PC-3 (cell line): ENCODE measurements around the gene ASCL2. TPM values are rescaled to one million over a fixed set of nuclear protein-coding genes. Genes with fewer than 3 reads are reported as not detected.
A peak's percentile ranks its signal among the peaks of the same experiment; 100 is the strongest.

Source experiments
- ATAC-seq: fragments of 200-7000 bp; cut with Tn5 transposase; 2 replicates; pipeline ENCODE4 v1.9.1; 2020; ENCODE audit warnings: mild to moderate bottlenecking, moderate library complexity
- BruUV-seq: library from RNA; stranded (reverse); fragments of 400-500 nt; replicated peaks from 2 replicates; lab custom pipeline; 2021; lab: Mats Ljungman, UMichigan
- CTCF ChIA-PET: fragments of 300-600 bp; sonication (Branson Sonifier 250); formaldehyde crosslinking; loops from one replicate; lab custom pipeline; 2022; ENCODE audit warnings: antibody characterized with exemption; lab: Charles Lee
- POLR2A ChIA-PET: fragments of 300-600 bp; sonication (Branson Sonifier 250); formaldehyde crosslinking; loops from one replicate; lab custom pipeline; 2022; ENCODE audit warnings: antibody characterized with exemption; ENCODE audit not compliant: unreplicated experiment; lab: Charles Lee
- DNase-seq: peaks from one replicate; pipeline ENCODE4 v3.0.0-alpha.2; 2015
- H2AFZ ChIP-seq: fragments of 300-600 bp; sonication (generic); 2 replicates; pipeline ENCODE4 v1.6.0; 2016; ENCODE audit warnings: antibody characterized with exemption, low read length
- H3F3A ChIP-seq: fragments of 300-600 bp; sonication (generic); one replicate; pipeline ENCODE4 v1.6.0; 2017; ENCODE audit warnings: antibody characterized with exemption, low read length, control low read depth, mild to moderate bottlenecking; ENCODE audit not compliant: unreplicated experiment
- H3K27ac ChIP-seq: fragments of 300-600 bp; sonication (generic); 2 replicates; pipeline ENCODE4 v1.5.1; 2016; ENCODE audit warnings: mild to moderate bottlenecking, low read length
- H3K27me3 ChIP-seq: fragments of 300-600 bp; sonication (generic); 2 replicates; pipeline ENCODE4 v1.6.1; 2016; ENCODE audit warnings: low read length, mixed read lengths
- H3K36me3 ChIP-seq: fragments of 300-600 bp; sonication (generic); 2 replicates; pipeline ENCODE4 v1.6.1; 2016; ENCODE audit warnings: low read depth, mixed run types, low read length, mixed read lengths
- H3K4me1 ChIP-seq: fragments of 300-600 bp; sonication (generic); 2 replicates; pipeline ENCODE4 v1.5.1; 2016; ENCODE audit warnings: low read length; ENCODE audit not compliant: insufficient read depth
- H3K4me2 ChIP-seq: fragments of 300-600 bp; sonication (generic); 2 replicates; pipeline ENCODE4 v1.6.0; 2016; ENCODE audit warnings: low read length
- H3K4me3 ChIP-seq: fragments of 300-600 bp; sonication (generic); 2 replicates; pipeline ENCODE4 v1.5.1; 2016; ENCODE audit warnings: mild to moderate bottlenecking, low read length, mixed read lengths
- H3K79me2 ChIP-seq: fragments of 300-600 bp; sonication (generic); 2 replicates; pipeline ENCODE4 v1.6.1; 2017; ENCODE audit warnings: low read length, mixed read lengths
- H3K9ac ChIP-seq: fragments of 300-600 bp; sonication (generic); 2 replicates; pipeline ENCODE4 v1.6.0; 2016; ENCODE audit warnings: mild to moderate bottlenecking, low read length
- H3K9me2 ChIP-seq: fragments of 300-600 bp; sonication (generic); replicated peaks from 2 replicates; pipeline ENCODE4 v1.6.1; 2016; ENCODE audit warnings: mixed run types, low read length, mixed read lengths
- H3K9me3 ChIP-seq: fragments of 300-600 bp; sonication (generic); 2 replicates; pipeline ENCODE4 v1.6.1; 2016; ENCODE audit warnings: low read length, mixed read lengths
- H4K20me1 ChIP-seq: fragments of 300-600 bp; sonication (generic); 2 replicates; pipeline ENCODE4 v1.6.1; 2016; ENCODE audit warnings: low read length, mixed read lengths
- EZH2 ChIP-seq: fragments of 300-600 bp; sonication (generic); IDR thresholded peaks from one replicate; pipeline ENCODE4 v1.6.1; 2017; ENCODE audit warnings: antibody characterized with exemption, mild to moderate bottlenecking, low read length; ENCODE audit not compliant: unreplicated experiment
- EZH2phosphoT487 ChIP-seq: fragments of 300-600 bp; sonication (generic); IDR thresholded peaks from 2 replicates; pipeline ENCODE4 v1.6.1; 2018; ENCODE audit warnings: mild to moderate bottlenecking, antibody characterized with exemption, low read length, borderline replicate concordance
- intact Hi-C: fragments of 100-400 bp; cut with micrococcal nuclease; formaldehyde crosslinking; loops from 2 replicates; pipeline ENCODE4 v1.9.0; 2023
- total RNA-seq: library from RNA; depleted of rRNA; stranded (reverse); fragments of >200 nt; gene quantifications from 2 replicates; pipeline ENCODE4 v1.2.3, GENCODE V29; 2014
- TF ChIP-seq, protein P1 (sequence below): fragments of 300-600 bp; sonication (generic); conservative IDR thresholded peaks from 2 replicates; pipeline ENCODE4 v1.5.1; 2017; ENCODE audit warnings: antibody characterized with exemption, low read depth, mild to moderate bottlenecking, low read length

ASCL2 gene
- total RNA-seq, 1 experiment from 2014 or later = 1.1 TPM

DNA sequence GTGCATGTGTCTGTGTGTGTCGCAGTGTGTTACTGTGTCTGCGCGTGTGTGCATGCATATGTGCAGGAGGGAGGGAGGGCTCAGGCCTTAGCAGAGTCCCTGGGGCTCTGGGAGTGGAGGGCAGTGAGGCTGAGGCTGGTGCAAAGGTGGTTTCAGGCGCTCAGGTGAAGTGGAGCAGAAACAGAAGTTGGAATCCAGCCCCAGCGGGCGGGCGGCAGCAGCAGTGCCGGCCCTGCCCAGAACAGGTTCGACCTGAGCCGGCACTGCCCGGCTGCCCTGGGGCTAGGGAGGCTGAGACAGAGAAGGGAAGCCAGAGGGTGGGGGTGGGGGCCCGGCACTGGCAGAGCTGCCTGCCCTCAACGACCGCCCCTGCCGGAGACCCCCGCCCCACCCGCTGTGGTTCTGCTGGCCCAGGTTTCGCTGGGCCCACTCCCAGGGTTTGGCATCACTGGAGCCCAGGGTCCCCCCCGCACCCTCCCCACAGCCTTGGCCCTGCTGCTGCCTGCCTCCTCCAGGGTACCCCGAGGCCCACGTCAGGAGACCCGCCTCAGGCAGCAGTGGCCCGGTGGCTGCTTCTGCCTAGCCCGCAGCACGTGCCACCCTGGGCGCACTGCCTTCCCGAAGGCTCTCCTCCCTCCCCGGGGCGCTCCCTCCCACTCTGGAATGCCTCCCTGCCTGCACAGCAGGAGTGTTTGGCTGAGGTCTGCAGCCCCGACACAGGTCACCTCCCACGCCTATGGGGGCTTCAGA is 13.3 kb downstream of the ASCL2 start:
- ChIA-PET POLR2A (no interaction called here), CTCF (no interaction called here)
- Histone ChIP-seq H4K20me1 (no peaks in the 10 kb centered on the region), H3K27me3 (no peaks in the 10 kb centered on the region), H3K4me3 (peak overlapping the region; percentile 29; the same call in 1 of the 2 replicates), H3K4me1 (peaks cover 16% of the 10 kb centered on the region), H3K9me2 (no peaks in the 10 kb centered on the region), H2AFZ (peak overlapping the region; percentile 65; the same call in 1 of the 2 replicates), H3K9ac (no peak overlapping the region), H3K36me3 (no peaks in the 10 kb centered on the region), H3K79me2 (no peaks in the 10 kb centered on the region), H3F3A (no peaks in the 10 kb centered on the region), H3K9me3 (no peaks in the 10 kb centered on the region), H3K27ac (peak overlapping the region; percentile 46), H3K4me2 (peak overlapping the region; percentile 80)
- ATAC-seq = peak; percentile 90
- TF ChIP-seq EZH2phosphoT487 (peak; percentile 72; the same call in 1 of the 2 replicates), EZH2 (no peak)
- peak; percentile 88 for DNase-seq
- no TSS peak for BruUV-seq
- intact Hi-C loops = no loop called here

DNA sequence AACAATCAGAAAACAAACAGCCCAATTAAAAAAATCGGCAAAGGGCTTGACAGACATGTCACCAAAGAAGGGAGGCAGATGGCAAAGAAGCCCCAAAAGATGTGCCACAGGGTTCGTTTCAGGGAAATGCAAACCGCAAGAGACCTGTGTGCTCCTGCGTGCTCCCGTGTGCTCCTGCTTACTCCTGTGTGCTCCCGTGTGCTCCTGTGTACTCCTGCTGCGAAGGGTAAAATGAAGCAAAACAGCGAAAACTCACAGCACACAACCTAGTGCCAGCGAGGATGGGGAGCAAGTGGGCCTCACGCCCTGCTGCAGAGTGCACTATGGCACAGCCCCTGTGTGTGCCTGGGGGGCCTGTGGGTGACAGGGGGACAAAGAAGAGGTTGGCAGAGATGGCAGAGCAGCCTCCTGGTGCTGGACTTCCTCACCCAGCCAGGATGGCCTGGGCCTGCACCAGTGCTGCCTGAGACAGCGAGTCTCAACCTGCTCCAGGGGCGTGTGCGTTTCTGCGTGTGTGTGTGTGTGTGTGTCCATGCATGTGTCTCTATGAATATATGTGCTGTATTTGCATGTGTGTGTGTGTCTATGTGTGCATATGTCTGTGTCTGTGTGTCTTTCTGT is 14.0 kb downstream of the ASCL2 start:
- no peaks in the 10 kb centered on the region for H3K79me2 ChIP-seq
- TF ChIP-seq EZH2 (no peak), EZH2phosphoT487 (no peak)
- TF ChIP-seq, protein P1, sequence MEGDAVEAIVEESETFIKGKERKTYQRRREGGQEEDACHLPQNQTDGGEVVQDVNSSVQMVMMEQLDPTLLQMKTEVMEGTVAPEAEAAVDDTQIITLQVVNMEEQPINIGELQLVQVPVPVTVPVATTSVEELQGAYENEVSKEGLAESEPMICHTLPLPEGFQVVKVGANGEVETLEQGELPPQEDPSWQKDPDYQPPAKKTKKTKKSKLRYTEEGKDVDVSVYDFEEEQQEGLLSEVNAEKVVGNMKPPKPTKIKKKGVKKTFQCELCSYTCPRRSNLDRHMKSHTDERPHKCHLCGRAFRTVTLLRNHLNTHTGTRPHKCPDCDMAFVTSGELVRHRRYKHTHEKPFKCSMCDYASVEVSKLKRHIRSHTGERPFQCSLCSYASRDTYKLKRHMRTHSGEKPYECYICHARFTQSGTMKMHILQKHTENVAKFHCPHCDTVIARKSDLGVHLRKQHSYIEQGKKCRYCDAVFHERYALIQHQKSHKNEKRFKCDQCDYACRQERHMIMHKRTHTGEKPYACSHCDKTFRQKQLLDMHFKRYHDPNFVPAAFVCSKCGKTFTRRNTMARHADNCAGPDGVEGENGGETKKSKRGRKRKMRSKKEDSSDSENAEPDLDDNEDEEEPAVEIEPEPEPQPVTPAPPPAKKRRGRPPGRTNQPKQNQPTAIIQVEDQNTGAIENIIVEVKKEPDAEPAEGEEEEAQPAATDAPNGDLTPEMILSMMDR = no peak
- H3K4me1 ChIP-seq = peaks cover 16% of the 10 kb centered on the region
- no peaks in the 10 kb centered on the region for H3F3A ChIP-seq
- CTCF ChIA-PET = no interaction called here
- H3K4me3 ChIP-seq = no peak overlapping the region
- peak overlapping the region; percentile 80 for H3K4me2 ChIP-seq
- H3K9ac ChIP-seq = no peak overlapping the region
- H3K27me3 ChIP-seq = no peaks in the 10 kb centered on the region
- H3K9me2 ChIP-seq = no peaks in the 10 kb centered on the region
- no peak overlapping the region for H3K27ac ChIP-seq
- peak overlapping the region; percentile 22 for H2AFZ ChIP-seq
- H4K20me1 ChIP-seq = no peaks in the 10 kb centered on the region
- intact Hi-C loops = no loop called here
- peak; percentile 28; the same call in 1 of the 2 replicates for ATAC-seq
- no TSS peak for BruUV-seq
- no peaks in the 10 kb centered on the region for H3K36me3 ChIP-seq
- POLR2A ChIA-PET = no interaction called here
- no peaks in the 10 kb centered on the region for H3K9me3 ChIP-seq
- no peak for DNase-seq

DNA sequence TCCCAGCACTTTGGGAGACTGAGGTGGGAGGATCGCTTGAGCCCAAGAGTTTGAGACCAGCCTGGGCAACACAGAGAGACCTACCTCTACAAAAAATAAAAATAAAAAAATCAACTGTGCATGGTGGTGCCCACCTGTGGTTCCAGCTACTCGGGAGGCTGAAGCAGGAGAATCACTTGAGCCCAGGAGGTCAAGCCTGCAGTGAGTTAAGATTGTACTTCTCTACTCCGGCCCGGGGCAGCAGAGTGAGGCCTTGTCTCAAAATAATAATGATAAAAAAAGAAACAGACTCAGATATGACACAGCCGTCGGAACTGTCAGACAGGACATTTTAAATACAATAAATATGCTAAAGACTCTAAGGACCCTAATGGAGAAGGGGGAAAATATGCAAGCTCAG is 18.4 kb downstream of the ASCL2 start:
- BruUV-seq = no TSS peak
- ChIA-PET CTCF (no interaction called here), POLR2A (no interaction called here)
- no peaks in the 10 kb centered on the region for H3K27me3 ChIP-seq
- H2AFZ ChIP-seq = no peak overlapping the region
- no peaks in the 10 kb centered on the region for H3K9me3 ChIP-seq
- no peaks in the 10 kb centered on the region for H4K20me1 ChIP-seq
- no peak overlapping the region for H3K4me3 ChIP-seq
- TF ChIP-seq, protein P1 = no peak
- TF ChIP-seq EZH2phosphoT487 (no peak), EZH2 (no peak)
- H3K9me2 ChIP-seq = no peaks in the 10 kb centered on the region
- H3K4me1 ChIP-seq = peaks cover 11% of the 10 kb centered on the region
- no peak overlapping the region for H3K4me2 ChIP-seq
- H3K27ac ChIP-seq = no peak overlapping the region
- H3K36me3 ChIP-seq = no peaks in the 10 kb centered on the region
- intact Hi-C loops = no loop called here
- H3K9ac ChIP-seq = no peak overlapping the region
- no peaks in the 10 kb centered on the region for H3K79me2 ChIP-seq
- no peak for ATAC-seq
- DNase-seq = no peak
- no peaks in the 10 kb centered on the region for H3F3A ChIP-seq
